ENCODE measurements around the gene PLPP6. TPM values are rescaled to one million over a fixed set of nuclear protein-coding genes. Genes with fewer than 3 reads are reported as not detected.
A peak's percentile ranks its signal among the peaks of the same experiment; 100 is the strongest.
"Not testable (repeated sequence)": the region's sequence is repeated elsewhere in the genome, so short reads cannot be mapped to it uniquely, and the experiment has no call there.

PLPP6 gene
- total and polyA plus RNA-seq, 2 experiments from 2014 or later = 11.7 to 15.8 TPM

DNA sequence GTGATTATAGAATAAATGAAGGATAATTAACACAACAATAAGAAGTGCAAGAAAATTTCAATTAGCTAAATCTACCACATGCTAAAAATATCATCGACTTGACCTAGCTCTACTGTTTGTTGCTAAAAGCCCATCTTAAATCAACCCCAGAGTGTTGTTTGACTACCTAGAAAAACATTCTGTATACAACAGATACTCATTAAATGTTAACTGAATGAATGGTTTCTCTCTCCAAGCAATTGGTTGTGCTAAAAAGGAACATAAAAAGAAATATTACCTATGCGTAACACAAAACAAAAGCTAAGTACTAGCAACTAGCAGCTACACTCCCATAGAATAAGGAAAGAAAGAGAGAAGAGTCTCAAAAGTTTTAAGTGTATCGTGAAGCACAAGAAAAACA, 5.5 kb upstream of the PLPP6 start:
- H3K9me3 ChIP-seq (ENCODE audit: low read depth) = no peaks in the 10 kb centered on the region
- H3K36me3 ChIP-seq = no peaks in the 10 kb centered on the region
- H3K4me3 ChIP-seq = no peak overlapping the region
- no peak overlapping the region for H3K27ac ChIP-seq
- no peaks in the 10 kb centered on the region for H3K27me3 ChIP-seq
- no peaks in the 10 kb centered on the region for H3K4me1 ChIP-seq (ENCODE audit: low read depth)
- TF ChIP-seq, protein P1, sequence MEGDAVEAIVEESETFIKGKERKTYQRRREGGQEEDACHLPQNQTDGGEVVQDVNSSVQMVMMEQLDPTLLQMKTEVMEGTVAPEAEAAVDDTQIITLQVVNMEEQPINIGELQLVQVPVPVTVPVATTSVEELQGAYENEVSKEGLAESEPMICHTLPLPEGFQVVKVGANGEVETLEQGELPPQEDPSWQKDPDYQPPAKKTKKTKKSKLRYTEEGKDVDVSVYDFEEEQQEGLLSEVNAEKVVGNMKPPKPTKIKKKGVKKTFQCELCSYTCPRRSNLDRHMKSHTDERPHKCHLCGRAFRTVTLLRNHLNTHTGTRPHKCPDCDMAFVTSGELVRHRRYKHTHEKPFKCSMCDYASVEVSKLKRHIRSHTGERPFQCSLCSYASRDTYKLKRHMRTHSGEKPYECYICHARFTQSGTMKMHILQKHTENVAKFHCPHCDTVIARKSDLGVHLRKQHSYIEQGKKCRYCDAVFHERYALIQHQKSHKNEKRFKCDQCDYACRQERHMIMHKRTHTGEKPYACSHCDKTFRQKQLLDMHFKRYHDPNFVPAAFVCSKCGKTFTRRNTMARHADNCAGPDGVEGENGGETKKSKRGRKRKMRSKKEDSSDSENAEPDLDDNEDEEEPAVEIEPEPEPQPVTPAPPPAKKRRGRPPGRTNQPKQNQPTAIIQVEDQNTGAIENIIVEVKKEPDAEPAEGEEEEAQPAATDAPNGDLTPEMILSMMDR (IDR thresholded peaks at IDR 0.05; ENCODE audit: low read depth, low read length) = no peak
- DNase-seq (ENCODE audit: low read depth in 1 of 2, low spot score in 1 of 2) = no peak

GRCh38 chr9:4657426-4658159, 4.5 kb upstream of the PLPP6 start:
- TF ChIP-seq, protein P1 (IDR thresholded peaks at IDR 0.05; ENCODE audit: low read depth, low read length) = no peak
- H3K4me1 ChIP-seq (ENCODE audit: low read depth) = no peaks in the 10 kb centered on the region
- no peaks in the 10 kb centered on the region for H3K9me3 ChIP-seq (ENCODE audit: low read depth)
- no peak overlapping the region for H3K4me3 ChIP-seq
- no peak for DNase-seq (ENCODE audit: low read depth in 1 of 2, low spot score in 1 of 2)
- no peaks in the 10 kb centered on the region for H3K27me3 ChIP-seq
- no peaks in the 10 kb centered on the region for H3K36me3 ChIP-seq
- no peak overlapping the region for H3K27ac ChIP-seq

DNA sequence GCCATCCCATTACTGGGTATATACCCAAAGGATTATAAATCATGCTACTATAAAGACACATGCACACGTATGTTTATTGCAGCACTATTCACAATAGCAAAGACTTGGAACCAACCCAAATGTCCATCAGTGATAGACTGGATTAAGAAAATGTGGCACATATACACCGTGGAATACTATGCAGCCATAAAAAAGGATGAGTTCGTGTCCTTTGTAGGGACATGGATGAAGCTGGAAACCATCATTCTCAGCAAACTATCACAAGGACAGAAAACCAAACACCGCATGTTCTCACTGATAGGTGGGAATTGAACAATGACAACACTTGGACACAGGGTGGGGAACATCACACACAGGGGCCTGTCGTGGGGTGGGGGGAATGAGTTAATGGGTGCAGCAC, 1.4 kb upstream of the PLPP6 start:
- not testable (repeated sequence) for H3K4me3 ChIP-seq; H3K9me3 ChIP-seq (ENCODE audit: low read depth); H3K27me3 ChIP-seq; H3K27ac ChIP-seq; DNase-seq (ENCODE audit: low read depth in 1 of 2, low spot score in 1 of 2); H3K36me3 ChIP-seq
- peaks cover 11% of the 10 kb centered on the region for H3K4me1 ChIP-seq (ENCODE audit: low read depth)

- Histone ChIP-seq H3K27ac (no peak overlapping the region), H3K9me3 (ENCODE audit: low read depth) (no peaks in the 10 kb centered on the region), H3K27me3 (no peaks in the 10 kb centered on the region), H3K36me3 (no peaks in the 10 kb centered on the region), H3K4me3 (no peak overlapping the region), H3K4me1 (ENCODE audit: low read depth) (peaks cover 11% of the 10 kb centered on the region)
- peak in 1 of 2 donors; percentile 39 for DNase-seq (ENCODE audit: low read depth in 1 of 2, low spot score in 1 of 2)
- TF ChIP-seq, protein P1 (IDR thresholded peaks at IDR 0.05; ENCODE audit: low read depth, low read length) = no peak
These were observed 929 bp upstream of the PLPP6 start for GRCh38 chr9:4661165-4661564.

GRCh38 chr9:4661611-4662010, 483 bp upstream of the PLPP6 start:
- Histone ChIP-seq H3K27ac (no peak overlapping the region), H3K4me1 (ENCODE audit: low read depth) (peaks cover 11% of the 10 kb centered on the region), H3K36me3 (no peaks in the 10 kb centered on the region), H3K9me3 (ENCODE audit: low read depth) (no peaks in the 10 kb centered on the region), H3K27me3 (no peaks in the 10 kb centered on the region), H3K4me3 (peak overlapping the region; percentile 87)
- DNase-seq (ENCODE audit: low read depth in 1 of 2, low spot score in 1 of 2) = peak in 1 of 2 donors; percentile 83
- TF ChIP-seq, protein P1 (IDR thresholded peaks at IDR 0.05; ENCODE audit: low read depth, low read length) = no peak

DNA sequence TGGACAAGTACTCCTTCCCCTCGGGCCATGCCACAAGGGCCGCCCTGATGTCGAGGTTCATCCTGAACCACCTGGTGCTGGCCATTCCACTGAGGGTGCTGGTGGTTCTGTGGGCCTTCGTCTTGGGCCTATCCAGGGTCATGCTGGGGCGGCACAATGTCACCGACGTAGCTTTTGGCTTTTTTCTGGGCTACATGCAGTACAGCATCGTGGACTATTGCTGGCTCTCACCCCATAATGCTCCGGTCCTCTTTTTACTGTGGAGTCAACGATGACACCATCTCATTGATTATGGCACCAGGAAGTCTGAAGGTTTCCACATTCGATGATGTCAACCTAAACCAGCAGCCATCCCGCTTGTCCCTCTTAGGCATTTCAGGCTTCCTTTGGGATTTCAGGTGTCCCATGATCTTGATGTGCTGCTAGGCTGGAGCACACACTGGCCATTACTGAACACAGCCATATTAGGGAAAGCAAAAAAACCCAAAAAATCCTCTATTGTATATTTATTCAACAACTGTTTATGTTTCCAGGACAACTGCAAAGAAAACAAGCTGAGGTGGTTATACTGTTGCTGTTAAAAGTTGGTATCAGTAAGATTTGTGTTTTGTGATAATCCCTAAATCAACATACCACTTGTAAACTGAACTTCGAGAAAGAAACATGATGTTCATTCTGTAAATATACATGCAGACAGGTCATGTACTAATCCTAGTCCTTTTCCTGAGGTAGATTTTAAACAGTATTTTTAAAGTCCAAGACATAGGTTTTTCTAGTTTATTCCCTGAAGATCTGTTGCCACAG, 1.1 kb downstream of the PLPP6 start:
- TF ChIP-seq, protein P1 (IDR thresholded peaks at IDR 0.05; ENCODE audit: low read depth, low read length) = no peak
- Histone ChIP-seq H3K36me3 (no peaks in the 10 kb centered on the region), H3K9me3 (ENCODE audit: low read depth) (no peaks in the 10 kb centered on the region), H3K4me3 (peak overlapping the region; percentile 87), H3K27me3 (peaks cover 7% of the 10 kb centered on the region), H3K4me1 (ENCODE audit: low read depth) (peaks cover 11% of the 10 kb centered on the region), H3K27ac (no peak overlapping the region)
- DNase-seq (ENCODE audit: low read depth in 1 of 2, low spot score in 1 of 2) = no peak
